K562 (cell line): ENCODE data around the gene SNX27. TPM values are rescaled to one million over a fixed set of nuclear protein-coding genes. Genes with fewer than 3 reads are reported as not detected.

Source experiments
- ATAC-seq: fragments of 200-7000 bp; cut with Tn5 transposase; 3 replicates; pipeline ENCODE4 v1.9.1; 2020; ENCODE audit warnings: moderate library complexity
- BruUV-seq: library from RNA; stranded (reverse); fragments of 400-500 nt; replicated peaks from 2 replicates; lab custom pipeline; 2021; lab: Mats Ljungman, UMichigan
- CTCF ChIA-PET: fragments of 300-600 bp; formaldehyde crosslinking; extraction: SDS; loops from one replicate; lab custom pipeline; 2021; ENCODE audit warnings: low intra/inter-chr PET ratio; lab: Yijun Ruan, JAX
- POLR2A ChIA-PET: fragments of 300-600, 350-650 bp; sonication (Branson Sonifier 250); formaldehyde crosslinking; extraction: SDS; loops from one replicate; lab custom pipeline; 2021; ENCODE audit warnings: antibody characterized with exemption, inconsistent platforms; lab: Yijun Ruan, JAX
- DNase-seq, 4 experiments: peaks; one replicate each; pipeline versions ENCODE4 v3.0.0 to v3.0.0-alpha.2; 2011 to 2018; ENCODE audit warnings: low spot score in 3 of 4, mixed read lengths in 3 of 4; ENCODE audit errors: extremely low read depth in 1 of 4
- FAIRE-seq: peaks from 2 replicates; lab custom pipeline; 2011; peaks lifted over from hg19 to GRCh38; lab: Jason Lieb, UNC
- H2AFZ ChIP-seq: 2 replicates; pipeline ENCODE4 v1.6.0; 2011; ENCODE audit warnings: low read depth, low read length, control low read depth, inconsistent platforms
- H3K27ac ChIP-seq: fragments of 200-600 bp; 3 replicates; pipeline ENCODE4 v1.8.0; 2011; ENCODE audit warnings: low read depth, mild to moderate bottlenecking, control low read depth, inconsistent platforms, low read length, moderate library complexity, mixed read lengths; ENCODE audit errors: extremely low read depth
- H3K27me3 ChIP-seq, 2 experiments: fragments of 300-600 bp in 1 of 2; 2 replicates in 1 of 2; 3 replicates in 1 of 2; pipeline versions ENCODE4 v1.6.0 to v1.8.0; 2011; ENCODE audit warnings: inconsistent platforms in 2 of 2, low read length in 2 of 2, mild to moderate bottlenecking in 1 of 2, mixed read lengths in 1 of 2, moderate library complexity in 1 of 2; ENCODE audit not compliant: control insufficient read depth in 2 of 2, insufficient read depth in 2 of 2
- H3K36me3 ChIP-seq: fragments of 300-600 bp; 3 replicates; pipeline ENCODE4 v1.8.0; 2011; ENCODE audit warnings: mild to moderate bottlenecking, low read length, inconsistent platforms; ENCODE audit not compliant: control insufficient read depth, insufficient read depth
- H3K4me1 ChIP-seq, 2 experiments: fragments of 200-600 bp in 1 of 2; replicated peaks in 1 of 2; 2 replicates in 1 of 2; 3 replicates in 1 of 2; pipeline versions ENCODE4 v1.5.1 to v1.8.0; 2011; ENCODE audit warnings: inconsistent platforms in 2 of 2, low read length in 2 of 2, mild to moderate bottlenecking in 1 of 2, mixed read lengths in 1 of 2, moderate library complexity in 1 of 2; ENCODE audit not compliant: control insufficient read depth in 2 of 2, insufficient read depth in 2 of 2
- H3K4me2 ChIP-seq: 2 replicates; pipeline ENCODE4 v1.6.1; 2011; ENCODE audit warnings: low read length, control low read depth, inconsistent platforms, mixed read lengths; ENCODE audit not compliant: insufficient read depth
- H3K4me3 ChIP-seq: fragments of 200-600 bp; sonication (generic), shearing (Covaris generic); 2 replicates; pipeline ENCODE4 v1.5.1; 2016; ENCODE audit warnings: control low read depth, inconsistent platforms
- H3K79me2 ChIP-seq: fragments of 200-600 bp; 3 replicates; pipeline ENCODE4 v1.8.0; 2011; ENCODE audit warnings: low read length, inconsistent platforms; ENCODE audit not compliant: control insufficient read depth, insufficient read depth
- H3K9ac ChIP-seq, 2 experiments: 2 replicates each; pipeline versions ENCODE4 v1.6.0 to v1.6.1; 2011; ENCODE audit warnings: low read depth in 2 of 2, low read length in 2 of 2, control low read depth in 1 of 2, inconsistent platforms in 1 of 2, mild to moderate bottlenecking in 1 of 2, mixed read lengths in 1 of 2; ENCODE audit not compliant: insufficient read depth in 1 of 2
- H3K9me1 ChIP-seq: one replicate; pipeline ENCODE4 v1.6.0; 2011; ENCODE audit warnings: inconsistent platforms, mild to moderate bottlenecking, low read length, moderate library complexity; ENCODE audit not compliant: control insufficient read depth, insufficient read depth
- H3K9me3 ChIP-seq: replicated peaks from 2 replicates; pipeline ENCODE4 v1.5.1; 2011; ENCODE audit warnings: low read depth, low read length, inconsistent platforms; ENCODE audit not compliant: control insufficient read depth, insufficient read depth
- H4K20me1 ChIP-seq: replicated peaks from 2 replicates; pipeline ENCODE4 v1.6.1; 2011; ENCODE audit warnings: low read length, inconsistent platforms, mixed read lengths; ENCODE audit not compliant: control insufficient read depth, insufficient read depth
- ERF ChIP-seq: fragments of 450-650 bp; formaldehyde crosslinking; IDR thresholded peaks from 2 replicates; pipeline ENCODE4 v1.4.0; 2020; ENCODE audit warnings: mild to moderate bottlenecking, mixed read lengths
- KLF1 ChIP-seq: fragments of 450-650 bp; IDR thresholded peaks from 2 replicates; pipeline ENCODE4 v1.6.1; 2016; ENCODE audit warnings: missing genetic modification characterization, missing compliant biosample characterization
- OTX1 ChIP-seq: fragments of 450-650 bp; formaldehyde crosslinking; IDR thresholded peaks from 2 replicates; pipeline ENCODE4 v1.4.0; 2022; ENCODE audit warnings: mild to moderate bottlenecking
- SMAD1 ChIP-seq: fragments of 150-350 bp; IDR thresholded peaks from 2 replicates; pipeline ENCODE4 v1.6.1; 2014; ENCODE audit warnings: low read length, low read depth; ENCODE audit not compliant: partially characterized antibody
- ZNF133 ChIP-seq: fragments of 250-450 bp; sonication (Bioruptor Pico); IDR thresholded peaks from 2 replicates; pipeline ENCODE4 v1.4.0; 2020; ENCODE audit warnings: mild to moderate bottlenecking
- ZNF707 ChIP-seq: fragments of 250-450 bp; sonication (Bioruptor Pico); conservative IDR thresholded peaks from 2 replicates; pipeline ENCODE4 v1.8.0; 2022; ENCODE audit warnings: inconsistent platforms, mild to moderate bottlenecking, moderate library complexity
- WGBS: fragments of 100-300 bp; shearing (Covaris generic); methylation state at CpG from one replicate; pipeline ENCODE4 v1.1.6; 2016; ENCODE audit warnings: low coverage, mixed read lengths; ENCODE audit not compliant: insufficient coverage; ENCODE audit errors: missing lambda C conversion rate; 5-methylcytosine and 5-hydroxymethylcytosine counted together
- in situ Hi-C: fragments of 300-500 bp; cut with MboI; formaldehyde crosslinking; loops from 4 replicates; pipeline ENCODE4 v1.15.0; 2018; ENCODE audit warnings: inconsistent platforms, mixed read lengths
- intact Hi-C: fragments of 100-400 bp; cut with micrococcal nuclease; formaldehyde crosslinking; loops from 2 replicates; pipeline ENCODE4 v1.14.2; 2022
- polyA plus RNA-seq, 8 experiments: library from polyadenylated mRNA; depleted of rRNA in 4 of 8; stranded (reverse) in 5 of 8; unstranded in 3 of 8; fragments of >200 nt; fragmentation: Nextera tagmentation in 2 of 8; fragmentation: Illumina TruSeq in 1 of 8; extraction: Ambion mirVana in 2 of 8; extraction: Trizol in 1 of 8; gene quantifications; 2 replicates each; pipeline versions ENCODE4 v1.2.1 to v1.2.3, GENCODE V29; 2011 to 2014; ENCODE audit warnings: inconsistent platforms in 1 of 8, missing spikeins in 1 of 8
- total RNA-seq, 7 experiments: library from RNA; depleted of rRNA in 6 of 7; stranded (reverse); fragments of >200 nt in 6 of 7; fragmentation: Illumina TruSeq in 2 of 7; extraction: Trizol in 2 of 7; gene quantifications; 2 replicates each; pipeline versions ENCODE4 v1.2.1 to v1.2.3, GENCODE V29; 2011 to 2021; ENCODE audit warnings: low replicate concordance in 1 of 7

Gene SNX27
- total and polyA plus RNA-seq, 9 of the 15 experiments (the other 6 are each of a cell fraction or from before 2014, with no cell fraction given) = 4.5 to 18.7 (median 10.1) TPM

- no peaks in the 10 kb centered on the region for H3K9me1 ChIP-seq
- TF ChIP-seq ZNF707 (no peak), ZNF133 (CRISPR knock-in tag) (no peak), OTX1 (CRISPR knock-in tag) (no peak), ERF (CRISPR knock-in tag) (no peak), SMAD1 (no peak), KLF1 (tag) (no peak)
- intact Hi-C loops = no loop called here
- no peak overlapping the region for H3K4me2 ChIP-seq
- WGBS = 0% methylated on average over 2 of the region's 11 CpGs
- H3K79me2 ChIP-seq = no peaks in the 10 kb centered on the region
- ChIA-PET CTCF (interaction anchor here (0.5 kb wide), 1 partner anchor 20 kb away, joined by 3 read pairs; no protein-coding TSS in a partner anchor), POLR2A (interaction anchor here (1.0 to 1.7 kb wide), 3 partner anchors 13 to 120 kb away, joined by 3 to 7 read pairs (median 3); partner anchors contain the start of gene MRPL9)
- FAIRE-seq = no peak
- no peak overlapping the region for H3K27ac ChIP-seq
- no peaks in the 10 kb centered on the region for H3K9me3 ChIP-seq
- DNase-seq = no peak
- in situ Hi-C loops = no loop called here
- ATAC-seq = no peak
- peaks cover 6 to 51% of the 10 kb centered on the region in 2 experiments; a peak in 3 of 5 replicates for H3K27me3 ChIP-seq
- BruUV-seq = no TSS peak
- no peak overlapping the region for H3K4me3 ChIP-seq
- no peak overlapping the region for H3K9ac ChIP-seq
- peaks cover 13 to 18% of the 10 kb centered on the region in 2 experiments for H3K4me1 ChIP-seq
- H3K36me3 ChIP-seq = no peaks in the 10 kb centered on the region
- no peak overlapping the region for H2AFZ ChIP-seq
- H4K20me1 ChIP-seq = peaks cover 23% of the 10 kb centered on the region
Measured at GRCh38 chr1:151716405-151716762, 104.5 kb downstream of the SNX27 start.
